ENCODE measurements around the gene FOXP1. TPM values are rescaled to one million over a fixed set of nuclear protein-coding genes. Genes with fewer than 3 reads are reported as not detected.

The FOXP1 gene
- total and polyA plus RNA-seq, 9 of the 15 experiments (the other 6 are each of a cell fraction or from before 2014, with no cell fraction given), result 7.7 to 34.5 (median 13.7) TPM

GRCh38 chr3:71616571-71617021 is 33.1 kb upstream of the FOXP1 start:
- no peak for ATAC-seq
- CTCF ChIA-PET (ENCODE audit: low intra/inter-chr PET ratio), result no interaction called here
- Histone ChIP-seq H4K20me1 (replicated peaks; ENCODE audit: control insufficient read depth, insufficient read depth, low read length) (no peaks in the 10 kb centered on the region), H2AFZ (ENCODE audit: low read depth, low read length) (no peak overlapping the region), H3K4me3 (no peak overlapping the region), H3K79me2 (ENCODE audit: control insufficient read depth, insufficient read depth, low read length) (no peaks in the 10 kb centered on the region), H3K27ac (ENCODE audit: extremely low read depth, low read depth, low read length) (no peak overlapping the region), H3K9me3 (replicated peaks; ENCODE audit: control insufficient read depth, insufficient read depth, low read depth, low read length) (peaks cover 4% of the 10 kb centered on the region; the same call in 1 of the 2 replicates), H3K9me1 (ENCODE audit: control insufficient read depth, insufficient read depth, low read length) (no peaks in the 10 kb centered on the region), H3K27me3 (ENCODE audit: control insufficient read depth in 2 of 2, insufficient read depth in 2 of 2, low read length in 2 of 2) (peaks cover 12 to 38% of the 10 kb centered on the region in 2 experiments; a peak in 4 of 5 replicates), H3K36me3 (ENCODE audit: control insufficient read depth, insufficient read depth, low read length) (no peaks in the 10 kb centered on the region), H3K4me1 (replicated peaks in 1 of 2; ENCODE audit: control insufficient read depth in 2 of 2, insufficient read depth in 2 of 2, low read length in 2 of 2) (no peaks in the 10 kb centered on the region), H3K9ac (ENCODE audit: insufficient read depth in 1 of 2, low read depth in 2 of 2, low read length in 2 of 2) (no peak overlapping the region), H3K4me2 (ENCODE audit: insufficient read depth, low read length) (no peak overlapping the region)
- no peak for DNase-seq (ENCODE audit: extremely low read depth in 1 of 4, low spot score in 3 of 4)
- no TSS peak for BruUV-seq (replicated peaks)
- POLR2A ChIA-PET, result no interaction called here
- WGBS (ENCODE audit: insufficient coverage, low coverage, missing lambda C conversion rate), result 22% methylated on average over 4 of the region's 6 CpGs
- intact Hi-C loops (cut with micrococcal nuclease) (no loop called here), in situ Hi-C loops (cut with MboI) (no loop called here)
- no peak for TF ChIP-seq MED1 (CRISPR knock-in tag; IDR thresholded peaks at IDR 0.05; ENCODE audit: borderline replicate concordance)
- TF ChIP-seq MCM3 (IDR thresholded peaks at IDR 0.05), result no peak
- TF ChIP-seq SFPQ (IDR thresholded peaks at IDR 0.05; ENCODE audit: low read depth, low read length), result no peak
- TF ChIP-seq SNRNP70 (optimal IDR thresholded peaks at IDR 0.05; ENCODE audit: low read depth, low read length), result no peak
- TF ChIP-seq CUX1 (CRISPR knock-in tag; IDR thresholded peaks at IDR 0.05), result no peak
- FAIRE-seq, result no peak
